Kidney capillary endothelial cell (primary cell): Measurements from ENCODE around the gene DIS3L2.

ENCODE experiments used
- DNase-seq: peaks from one replicate; pipeline ENCODE4 v3.0.0-alpha.2; 2018; ENCODE audit warnings: low spot score

Gene DIS3L2

GRCh38 chr2:232268636-232269165 lies 307.2 kb downstream of the DIS3L2 start:
- DNase-seq = no peak

- no peak for DNase-seq
Measured at GRCh38 chr2:232269867-232270266, 308.4 kb downstream of the DIS3L2 start.

GRCh38 chr2:232273903-232274643 lies 312.6 kb downstream of the DIS3L2 start:
- no peak for DNase-seq

- DNase-seq = no peak
Measured at GRCh38 chr2:232275670-232276069, 314.2 kb downstream of the DIS3L2 start.

- no peak for DNase-seq
Measured at GRCh38 chr2:232276084-232276732, 314.7 kb downstream of the DIS3L2 start.

GRCh38 chr2:232276733-232277313 lies 315.3 kb downstream of the DIS3L2 start:
- DNase-seq = no peak

GRCh38 chr2:232278534-232278933 lies 317.0 kb downstream of the DIS3L2 start:
- no peak for DNase-seq

- no peak for DNase-seq
Measured at GRCh38 chr2:232280341-232280740, 318.8 kb downstream of the DIS3L2 start.

- DNase-seq = no peak
Measured at GRCh38 chr2:232281858-232282507, 320.5 kb downstream of the DIS3L2 start.

GRCh38 chr2:232282508-232283055 lies 321.1 kb downstream of the DIS3L2 start:
- DNase-seq = no peak

GRCh38 chr2:232286001-232286868 lies 324.7 kb downstream of the DIS3L2 start:
- no peak for DNase-seq

- DNase-seq = no peak
Measured at GRCh38 chr2:232287316-232287715, 325.8 kb downstream of the DIS3L2 start.

- DNase-seq = no peak
Measured at GRCh38 chr2:232288489-232289030, 327.0 kb downstream of the DIS3L2 start.

GRCh38 chr2:232290668-232291067 lies 329.2 kb downstream of the DIS3L2 start:
- no peak for DNase-seq

- DNase-seq = no peak
Measured at GRCh38 chr2:232291343-232291742, 329.8 kb downstream of the DIS3L2 start.

- DNase-seq = peak; percentile 20
Measured at GRCh38 chr2:232292395-232293154, 331.1 kb downstream of the DIS3L2 start.

- DNase-seq = no peak
Measured at GRCh38 chr2:232293191-232293590, 331.7 kb downstream of the DIS3L2 start.

- DNase-seq = no peak
Measured at GRCh38 chr2:232295971-232296370, 334.5 kb downstream of the DIS3L2 start.

GRCh38 chr2:232296776-232297525 lies 335.4 kb downstream of the DIS3L2 start:
- DNase-seq = no peak
